GM18508 (cell line): ENCODE measurements around the gene UNC119B.
"Not testable (repeated sequence)": the region's sequence is repeated elsewhere in the genome, so short reads cannot be mapped to it uniquely, and the experiment has no call there.

Experiments
- ATAC-seq: cut with Tn5 transposase; IDR thresholded peaks from one replicate; pipeline ENCODE4 v1.9.1; 2021; ENCODE audit warnings: moderate number of reproducible peaks; ENCODE audit not compliant: insufficient read depth, unreplicated experiment

Gene UNC119B

DNA sequence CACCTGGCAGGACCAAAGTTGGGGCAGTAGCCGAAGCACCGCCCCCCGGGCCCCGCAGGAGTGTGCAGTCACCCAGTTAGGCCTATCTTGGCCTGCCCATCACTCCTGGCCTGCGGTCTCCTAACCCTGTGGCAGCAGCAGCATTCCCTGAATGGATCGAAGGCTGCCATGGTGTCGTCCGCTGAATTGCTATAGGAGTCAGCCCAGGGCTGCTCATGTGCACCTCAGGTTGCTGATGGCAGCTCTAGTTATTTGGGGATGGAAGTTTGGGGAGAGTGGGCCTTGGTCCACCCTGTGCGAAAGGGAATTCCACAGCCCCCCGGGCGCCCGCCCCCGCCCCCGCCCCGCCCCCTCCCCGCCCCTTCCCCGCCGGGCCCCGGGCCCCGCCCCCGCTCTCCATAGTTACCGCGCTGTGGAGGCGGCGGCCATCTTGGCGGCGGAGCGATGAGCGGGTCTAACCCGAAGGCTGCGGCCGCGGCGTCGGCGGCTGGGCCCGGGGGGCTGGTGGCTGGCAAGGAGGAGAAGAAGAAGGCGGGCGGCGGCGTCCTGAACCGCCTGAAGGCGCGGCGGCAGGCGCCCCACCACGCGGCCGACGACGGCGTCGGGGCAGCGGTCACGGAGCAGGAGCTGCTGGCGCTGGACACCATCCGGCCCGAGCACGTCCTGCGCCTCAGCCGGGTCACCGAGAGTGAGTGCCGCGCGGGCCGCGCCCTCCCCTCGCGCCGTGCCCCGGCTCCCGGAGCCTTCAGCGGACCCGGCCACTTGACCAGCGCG is at the start of gene UNC119B:
Gene UNC119B (plus strand): TSS at position 428 of the 774 bp plus-strand sequence. CDS start 17 bp downstream, at position 445.
- no peak for ATAC-seq

DNA sequence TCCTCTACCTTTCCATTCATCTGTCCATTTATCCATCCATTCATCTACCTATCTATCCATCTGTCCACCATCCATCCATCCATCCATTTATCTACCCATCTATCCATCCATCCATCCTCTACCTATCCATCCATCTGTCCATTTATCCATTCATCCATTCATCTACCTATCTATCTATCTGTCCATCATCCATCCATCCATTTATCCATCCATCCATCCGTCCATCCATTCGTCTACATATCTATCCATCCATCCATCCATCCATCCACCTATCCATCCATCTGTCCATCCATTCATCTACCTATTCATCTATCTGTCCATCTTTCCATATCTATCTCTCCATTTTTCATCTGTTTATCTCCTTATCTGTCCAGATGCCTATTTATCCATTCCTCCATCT is 48.8 kb upstream of the UNC119B start:
- ATAC-seq: no peak

DNA sequence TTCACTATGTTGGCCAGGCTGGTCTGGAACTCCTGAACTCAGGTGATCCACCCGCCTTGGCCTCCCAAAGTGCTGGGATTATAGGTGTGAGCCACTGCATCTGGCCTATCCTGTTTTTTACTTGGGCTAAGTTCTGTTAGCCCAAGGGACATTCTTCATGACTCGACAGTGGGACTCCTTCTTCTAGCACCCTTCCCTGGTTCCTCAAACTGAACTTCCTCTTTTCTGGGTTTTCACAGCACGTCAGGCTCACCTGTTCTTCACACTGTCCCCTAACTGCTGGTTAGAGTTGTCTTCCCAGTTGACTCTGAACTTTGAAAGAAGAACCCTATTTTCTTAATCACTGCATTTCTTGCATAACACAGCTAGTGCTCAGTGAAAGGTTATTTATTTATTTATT is 47.4 kb upstream of the UNC119B start:
- ATAC-seq: no peak

DNA sequence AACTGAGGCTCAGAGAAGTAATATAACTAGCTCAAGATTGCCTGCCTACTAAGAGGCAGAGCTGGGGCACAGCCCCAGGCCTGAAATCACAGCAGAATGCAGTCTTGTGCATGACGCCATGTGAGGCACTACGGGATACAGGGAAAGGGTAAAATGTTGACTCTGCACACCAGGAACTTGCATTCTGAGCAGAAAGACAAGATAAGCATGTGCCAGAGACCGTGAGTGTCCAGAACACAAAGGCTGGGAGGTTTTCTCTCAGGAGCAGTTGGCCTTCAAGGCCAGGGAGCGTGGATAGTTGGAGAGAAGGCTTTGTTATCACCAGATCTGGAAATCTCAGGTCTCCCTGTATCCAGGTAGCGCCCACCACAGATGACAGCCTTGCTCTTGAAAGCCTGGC is 46.5 kb upstream of the UNC119B start:
- ATAC-seq: no peak

DNA sequence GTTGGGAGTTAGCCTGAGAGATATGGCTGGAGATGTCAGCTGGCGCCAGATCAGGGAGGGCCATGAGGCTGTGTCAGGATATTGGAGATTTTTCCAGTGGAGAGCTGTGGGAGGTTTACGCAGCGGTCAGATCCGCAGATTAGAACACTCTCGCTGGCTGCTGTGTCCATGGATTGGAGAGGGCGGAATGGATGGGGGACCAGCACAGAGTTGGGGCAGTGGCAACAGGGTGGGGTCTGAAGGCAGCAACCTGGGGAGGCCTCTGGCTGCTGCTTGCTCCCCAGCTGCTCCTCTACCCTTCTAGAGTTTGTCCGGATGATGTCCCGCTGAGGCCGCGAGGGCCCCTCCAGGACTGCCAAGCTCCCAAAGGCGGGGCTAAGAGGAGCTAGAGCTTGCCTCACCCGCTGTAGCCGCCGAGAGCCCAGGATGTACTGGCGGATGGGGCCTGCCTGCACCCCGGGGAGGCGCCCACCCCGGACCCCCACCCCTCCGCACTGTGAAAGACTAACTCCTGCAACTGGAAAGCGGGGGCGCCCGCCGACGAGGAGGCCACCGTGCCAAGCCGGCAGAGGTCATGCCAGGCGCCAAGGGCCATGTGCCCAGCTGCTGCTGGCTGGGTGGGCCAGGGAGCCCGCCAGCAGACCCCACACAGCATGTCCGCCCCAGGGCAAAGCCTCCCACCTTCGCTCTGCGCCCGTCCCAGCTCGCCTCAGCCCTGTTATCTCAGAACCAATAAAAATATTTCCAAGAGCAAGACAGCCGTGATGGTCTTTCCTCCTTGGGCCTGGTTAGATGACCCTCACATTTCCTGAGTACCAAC is 43.5 kb upstream of the UNC119B start:
- no peak for ATAC-seq

DNA sequence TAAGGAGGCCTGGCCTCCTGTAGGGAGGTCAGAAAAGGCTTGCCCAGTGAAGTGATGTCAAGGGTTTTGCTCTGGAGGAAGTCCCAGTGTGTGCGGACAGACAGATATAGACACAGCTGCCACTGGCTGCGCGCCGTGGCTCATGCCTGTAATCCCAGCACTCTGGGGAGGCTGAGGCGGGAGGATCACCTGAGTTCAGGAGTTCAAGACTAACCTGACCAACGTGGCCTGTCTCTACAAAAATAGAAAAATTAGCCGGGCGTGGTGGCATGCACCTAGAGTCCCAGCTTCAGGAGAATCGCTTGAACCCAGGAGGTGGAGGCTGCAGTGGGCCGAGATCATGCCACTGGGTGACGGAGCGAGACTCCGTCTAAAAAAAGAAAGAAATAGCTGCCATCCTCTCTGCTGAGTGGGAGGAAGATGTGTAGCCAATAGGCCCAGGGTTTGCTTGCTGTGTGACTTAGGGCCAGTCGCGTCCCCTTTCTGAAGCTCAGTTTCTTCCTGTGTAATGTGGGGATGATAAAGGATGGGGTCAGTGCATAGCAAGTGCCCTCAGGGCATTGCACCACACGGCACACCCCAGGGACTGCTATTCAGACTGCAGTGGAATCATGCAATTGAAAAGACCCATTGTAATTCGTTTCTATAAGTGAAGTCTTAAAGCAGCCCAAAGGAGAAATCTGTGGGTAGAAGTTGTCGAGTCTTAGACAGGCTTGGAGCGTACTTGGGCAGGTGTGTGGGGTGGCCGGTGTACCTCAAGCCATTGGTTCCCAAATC is 42.0 kb upstream of the UNC119B start:
- ATAC-seq: no peak

DNA sequence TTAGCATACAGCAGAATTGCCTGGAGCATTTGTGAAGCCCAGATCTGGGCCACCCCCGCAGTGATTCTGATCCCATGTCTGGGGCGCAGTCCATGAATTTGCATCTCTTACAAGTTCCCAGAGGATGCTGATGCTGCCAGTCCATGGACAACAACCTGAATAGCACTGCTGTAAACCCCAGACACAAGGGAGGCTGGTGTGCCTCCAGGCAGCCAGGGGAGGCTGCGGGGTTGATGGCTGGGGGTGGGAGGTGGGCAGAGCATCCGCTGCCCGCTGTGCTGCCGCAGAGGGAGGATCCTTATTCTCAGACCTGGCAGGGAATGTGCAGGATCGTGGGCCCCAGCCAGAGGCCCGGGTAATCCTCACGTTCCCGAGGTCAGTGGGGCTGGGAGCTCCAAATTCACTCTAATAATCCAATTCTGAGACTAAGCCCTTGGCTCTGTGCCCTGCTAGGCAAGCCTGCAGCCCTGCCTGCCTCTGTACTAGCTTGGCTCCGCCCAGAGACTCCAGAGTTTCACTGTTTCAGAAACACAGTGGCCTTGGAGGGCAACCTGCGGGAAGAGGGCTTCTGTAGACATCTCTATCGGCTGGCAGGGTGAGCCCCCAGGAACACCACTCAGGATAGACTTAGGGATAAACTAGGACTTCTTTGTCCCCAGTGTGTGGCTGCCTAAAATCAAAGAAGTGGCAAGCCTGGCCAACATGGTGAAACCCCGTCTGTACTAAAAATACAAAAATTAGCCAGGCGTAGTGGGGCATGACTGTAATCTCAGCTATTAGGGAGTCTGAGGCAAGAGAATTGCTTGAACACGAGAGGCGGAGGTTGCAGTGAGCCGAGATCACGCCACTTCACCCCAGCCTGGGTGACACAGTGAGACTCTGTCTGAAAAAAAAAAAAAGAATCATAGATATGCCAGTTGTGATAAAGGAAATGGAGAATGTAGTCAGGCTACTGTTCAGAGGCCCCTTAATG is 41.1 kb upstream of the UNC119B start:
- peak; percentile 39 for ATAC-seq

DNA sequence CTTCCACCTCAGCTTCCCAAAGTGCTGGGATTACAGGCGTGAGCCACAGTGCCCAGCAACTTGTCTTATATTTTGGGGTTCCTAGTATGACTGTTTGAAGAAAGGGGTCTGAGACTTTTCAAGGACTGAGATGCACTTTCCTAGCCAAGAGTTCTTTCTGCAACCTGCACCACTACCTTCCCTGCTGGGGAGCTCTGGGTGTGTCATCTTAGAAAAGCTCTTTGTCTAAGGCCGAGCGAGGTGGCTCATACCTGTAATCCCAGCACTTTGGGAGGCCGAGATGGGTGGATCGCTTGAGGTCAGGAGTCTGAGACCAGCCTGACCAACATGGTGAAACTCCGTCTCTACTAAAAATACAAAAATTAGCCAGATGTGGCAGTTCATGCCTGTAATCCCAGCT is 40.0 kb upstream of the UNC119B start:
- not testable (repeated sequence) for ATAC-seq

DNA sequence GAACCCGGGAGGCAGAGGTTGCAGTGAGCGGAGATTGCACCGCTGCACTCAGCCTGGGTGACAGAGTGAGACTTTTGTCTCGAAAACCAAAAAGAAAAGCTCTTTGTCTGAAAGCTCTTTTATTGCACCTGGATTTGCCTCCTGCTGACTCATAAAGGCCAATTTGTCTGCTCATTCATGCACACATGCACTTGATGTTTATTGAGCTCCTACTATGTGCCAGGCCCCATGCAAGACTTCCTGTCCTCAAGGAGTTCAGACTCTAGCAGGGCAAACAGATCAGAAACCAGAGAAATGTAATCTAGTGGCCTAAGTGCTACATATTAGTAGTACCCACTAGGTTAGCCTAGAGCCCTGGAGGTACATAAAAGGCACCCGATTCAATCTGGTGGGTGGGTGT is 39.6 kb upstream of the UNC119B start:
- no peak for ATAC-seq

DNA sequence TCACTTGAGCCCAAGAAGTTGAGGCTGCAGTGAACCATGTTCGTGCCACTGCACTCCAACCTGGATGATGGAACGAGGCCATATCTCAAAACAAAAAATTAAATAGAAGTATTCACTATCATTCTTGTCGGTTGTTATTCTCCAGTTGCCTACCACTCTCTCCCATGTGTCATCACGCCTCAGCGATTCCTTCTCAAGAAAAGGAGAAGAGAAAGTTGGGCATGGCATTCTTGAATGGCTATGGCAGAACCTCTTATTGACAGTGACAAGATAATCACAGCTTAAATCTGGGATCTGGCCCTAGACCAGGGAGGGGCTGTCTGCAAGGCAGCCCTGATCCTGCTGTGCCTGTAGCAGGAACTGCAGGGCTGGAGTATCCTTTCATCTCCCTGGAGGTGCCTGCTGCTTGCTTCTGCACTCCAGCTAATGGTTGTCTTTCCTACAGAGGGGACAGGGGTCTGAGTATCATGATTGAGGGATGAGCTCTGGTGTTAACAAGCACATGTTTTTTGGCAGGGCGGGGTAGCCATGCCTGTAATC is 36.1 kb upstream of the UNC119B start:
- ATAC-seq: no peak

DNA sequence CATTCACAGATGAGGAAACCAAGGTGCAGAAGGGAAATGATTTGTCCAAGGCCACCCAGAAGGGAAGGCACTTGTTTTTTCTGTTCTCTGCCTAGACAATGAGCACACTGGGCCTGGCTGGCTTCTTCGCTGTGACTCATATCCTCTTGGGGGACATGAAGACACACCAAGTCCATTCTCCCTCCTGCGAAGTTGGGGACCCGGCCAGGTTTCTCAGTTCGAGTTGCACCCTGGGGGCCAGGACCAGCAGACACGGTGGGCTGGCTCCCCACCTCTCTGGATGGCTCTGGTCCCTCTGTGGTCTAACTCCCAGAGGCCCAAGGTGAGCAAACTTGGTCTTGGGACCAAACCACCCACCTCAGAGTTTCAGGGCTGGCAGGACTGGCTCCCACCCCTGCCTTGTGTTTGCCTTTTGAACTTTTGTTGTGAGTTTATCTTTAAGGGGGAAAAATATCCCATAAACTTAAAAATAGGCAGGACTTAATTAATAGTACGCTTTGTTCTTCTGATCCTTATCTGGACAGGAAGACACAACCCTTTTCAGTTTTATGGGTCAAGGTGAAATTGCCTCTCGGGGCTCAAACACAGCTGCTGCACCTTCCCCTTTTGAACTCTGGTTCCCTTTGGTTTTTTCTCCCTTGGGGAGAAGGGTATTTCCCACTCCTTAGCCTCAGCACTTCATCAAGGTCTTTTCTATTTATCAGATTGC is 32.3 kb upstream of the UNC119B start:
- ATAC-seq: no peak

DNA sequence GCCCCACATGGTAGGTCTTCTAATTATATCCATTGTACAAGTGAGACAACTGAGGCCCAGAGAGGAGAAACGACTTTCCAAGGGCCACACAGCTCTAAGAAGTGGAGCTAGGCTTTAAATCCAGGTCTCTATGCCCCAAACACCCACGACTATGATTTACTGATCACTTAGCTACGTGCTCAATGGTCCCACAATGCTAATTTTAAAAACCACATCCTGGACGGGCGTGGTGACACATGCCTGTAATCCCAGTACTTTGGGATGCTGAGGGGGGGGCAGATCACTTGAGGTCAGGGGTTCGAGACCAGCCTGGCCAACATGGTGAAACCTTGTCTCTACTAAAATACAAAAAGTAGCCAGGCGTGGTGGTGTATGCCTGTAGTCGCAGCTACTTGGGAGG is 31.7 kb upstream of the UNC119B start:
- ATAC-seq: no peak

DNA sequence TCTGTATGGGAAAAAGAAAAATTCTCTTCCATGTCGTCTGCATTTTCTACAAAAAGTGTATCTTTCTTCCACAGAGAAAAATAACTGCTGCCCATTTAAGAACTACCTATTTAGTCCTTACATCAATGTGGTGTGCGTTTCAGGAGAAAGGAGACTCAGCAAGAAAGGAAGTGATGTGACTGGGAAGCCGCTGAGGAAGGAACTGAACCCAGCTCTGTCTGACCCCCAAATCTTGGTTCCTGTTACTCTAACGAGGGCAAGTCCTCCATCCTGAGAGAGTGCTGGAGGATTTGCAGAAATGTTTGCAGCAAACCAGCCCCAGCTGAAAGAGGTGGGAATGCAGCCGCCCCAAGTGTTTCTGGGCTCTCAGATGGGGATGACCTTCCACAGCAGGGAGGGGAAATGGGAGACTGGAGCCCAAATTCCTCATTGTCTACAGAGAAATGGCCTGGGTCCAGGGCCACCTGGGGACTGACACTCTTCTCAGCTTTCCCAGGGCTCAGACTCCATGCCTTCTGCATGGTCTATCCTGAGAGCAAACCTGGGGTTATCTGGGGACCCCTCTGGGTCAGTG is 30.0 kb upstream of the UNC119B start:
- no peak for ATAC-seq

DNA sequence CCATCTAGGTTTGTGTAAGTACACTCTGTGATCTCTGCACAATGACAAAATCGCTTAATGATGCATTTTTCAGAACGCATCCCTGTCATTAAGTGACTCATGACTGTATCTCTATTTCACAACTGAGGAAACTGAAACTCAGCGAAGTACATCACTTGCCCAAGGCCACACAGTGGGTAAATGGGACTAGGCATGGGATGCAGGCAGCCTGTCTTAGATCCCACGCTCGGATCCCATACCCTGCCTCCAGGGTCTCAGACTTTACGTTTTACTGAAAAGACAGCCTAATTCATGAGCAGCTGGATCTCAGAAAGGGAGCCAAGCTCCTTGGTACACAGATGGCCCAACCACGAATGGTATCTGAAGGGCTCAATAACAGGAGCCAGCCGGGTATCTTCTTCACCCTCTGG is 25.7 kb upstream of the UNC119B start:
- ATAC-seq: no peak

DNA sequence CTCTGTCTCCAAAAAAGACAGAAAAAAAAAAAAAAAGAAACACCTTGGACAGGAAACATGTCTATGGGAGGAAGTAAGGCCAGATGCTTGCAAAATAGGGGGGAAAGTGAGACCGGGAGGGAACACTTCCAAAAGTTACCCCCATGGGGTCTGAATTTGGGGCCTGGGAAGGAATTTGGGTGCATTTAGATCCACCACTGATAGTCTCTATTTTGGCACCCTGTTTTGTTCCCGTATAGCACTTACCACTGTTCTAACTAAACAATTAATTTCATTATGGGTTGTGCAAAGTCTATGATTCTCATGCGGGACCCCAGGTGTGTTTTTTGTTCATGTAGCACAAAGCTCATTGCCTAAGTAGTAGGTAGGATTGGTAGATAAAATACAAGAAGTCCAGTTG is 24.7 kb upstream of the UNC119B start:
- ATAC-seq: no peak

DNA sequence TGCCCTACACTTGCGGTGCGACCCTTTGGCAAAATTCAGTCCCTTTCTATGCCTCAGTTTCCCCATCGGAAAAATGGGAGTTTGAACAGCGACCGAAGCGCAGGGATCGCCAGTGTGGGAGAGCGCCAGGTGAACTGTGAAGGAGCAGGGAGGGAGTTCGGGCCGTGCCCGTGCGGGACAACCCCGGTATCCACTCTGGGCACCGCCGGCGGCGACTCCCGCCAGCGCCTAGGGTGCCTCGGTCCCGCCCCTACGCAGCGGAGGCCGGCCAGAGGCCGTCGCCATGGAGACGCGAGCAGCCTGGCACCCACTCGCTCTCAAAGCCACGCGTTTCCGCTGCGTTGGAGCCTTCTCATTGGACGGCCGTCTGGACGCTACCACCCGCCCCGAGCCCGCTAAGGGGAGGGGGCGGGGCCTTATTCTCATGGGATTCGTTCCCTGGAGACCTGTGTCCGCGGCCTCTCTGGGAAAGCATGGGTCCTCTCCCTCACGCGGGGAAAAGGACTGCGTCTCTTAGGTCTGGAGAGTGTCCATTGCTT is 24.0 kb upstream of the UNC119B start:
- peak; percentile 48 for ATAC-seq

DNA sequence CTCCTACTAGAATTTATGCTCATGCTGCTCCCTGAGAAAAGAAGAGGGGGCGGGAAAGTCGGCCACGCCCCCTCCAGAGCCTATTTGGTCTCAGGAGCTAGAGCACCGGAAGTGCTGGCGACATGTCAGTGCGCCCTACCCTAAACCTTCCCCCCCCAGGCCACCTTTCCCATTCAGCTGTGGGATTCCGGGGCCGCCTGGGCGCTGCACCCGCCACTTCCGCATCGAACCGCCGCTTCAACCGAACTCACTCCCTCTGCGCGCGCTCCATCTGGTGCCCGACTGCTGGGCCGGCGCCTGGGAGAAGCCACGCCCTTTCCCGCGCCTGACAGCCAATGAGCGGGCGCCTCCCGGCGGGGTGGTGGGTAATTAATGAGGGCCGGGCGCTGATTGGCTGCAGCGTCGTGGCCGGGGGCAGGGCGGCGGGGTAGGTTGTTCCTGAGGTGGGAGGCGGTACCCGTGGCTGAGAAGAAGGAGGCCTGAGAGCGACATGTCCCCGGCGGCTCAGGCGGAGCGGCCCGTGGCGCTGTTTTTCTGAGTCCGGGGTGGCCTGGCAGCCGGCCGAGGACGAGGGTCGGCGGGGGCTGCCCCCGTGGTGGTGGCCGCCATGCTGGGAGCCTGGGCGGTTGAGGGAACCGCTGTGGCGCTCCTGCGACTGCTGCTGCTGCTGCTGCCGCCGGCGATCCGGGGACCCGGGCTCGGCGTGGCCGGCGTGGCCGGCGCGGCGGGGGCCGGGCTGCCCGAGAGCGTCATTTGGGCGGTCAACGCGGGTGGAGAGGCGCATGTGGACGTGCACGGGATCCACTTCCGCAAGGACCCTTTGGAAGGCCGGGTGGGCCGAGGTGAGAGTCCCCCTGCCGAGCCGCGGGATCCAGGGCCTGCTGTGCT is 23.3 kb upstream of the UNC119B start, which contains the start of gene MLEC:
Gene MLEC (plus strand): TSS at position 460 of the 888 bp plus-strand sequence. CDS start 148 bp downstream, at position 608.
- peak; percentile 32 for ATAC-seq
